RKO (cell line): ENCODE data around the gene TBCCD1.
"Not testable (repeated sequence)": the region's sequence is repeated elsewhere in the genome, so short reads cannot be mapped to it uniquely, and the experiment has no call there.

Source experiments
- DNase-seq: peaks from one replicate; pipeline ENCODE4 v3.0.0-alpha.2; 2016; ENCODE audit warnings: low spot score

TBCCD1 gene

GRCh38 chr3:186549497-186549896, 17.6 kb downstream of the TBCCD1 start:
- no peak for DNase-seq

- DNase-seq: no peak
These were observed 22.9 kb downstream of the TBCCD1 start, which contains the start of gene CRYGS for GRCh38 chr3:186544281-186544680. Gene CRYGS (minus strand): TSS chr3:186544380. CDS start chr3:186544326, 54 bp downstream.

DNA sequence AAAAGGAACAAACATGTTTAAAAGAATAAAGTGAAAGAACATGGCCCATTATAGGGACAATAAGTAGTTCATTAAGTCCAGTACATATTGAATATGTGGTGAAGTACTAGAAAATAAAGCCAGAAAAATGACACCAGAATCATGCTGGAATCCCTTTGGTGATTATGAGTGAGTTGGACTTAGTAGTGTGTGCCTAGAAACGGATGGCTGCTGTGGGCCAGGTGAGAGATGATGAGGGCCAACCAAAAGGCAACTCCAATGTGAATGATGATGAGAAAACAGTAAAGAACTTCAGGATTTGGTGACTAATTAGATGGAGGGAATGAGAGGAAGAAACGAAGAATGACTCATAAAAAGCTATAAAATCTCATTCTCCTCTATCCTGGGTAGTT, 26.3 kb downstream of the TBCCD1 start:
- DNase-seq: peak; percentile 49

GRCh38 chr3:186540221-186540834, 26.8 kb downstream of the TBCCD1 start:
- DNase-seq: peak; percentile 78

GRCh38 chr3:186538779-186539178, 28.4 kb downstream of the TBCCD1 start:
- DNase-seq: no peak

- DNase-seq: no peak
These were observed 30.0 kb downstream of the TBCCD1 start for GRCh38 chr3:186536883-186537844.

- DNase-seq: no peak
These were observed 32.9 kb downstream of the TBCCD1 start for GRCh38 chr3:186534113-186534669.

DNA sequence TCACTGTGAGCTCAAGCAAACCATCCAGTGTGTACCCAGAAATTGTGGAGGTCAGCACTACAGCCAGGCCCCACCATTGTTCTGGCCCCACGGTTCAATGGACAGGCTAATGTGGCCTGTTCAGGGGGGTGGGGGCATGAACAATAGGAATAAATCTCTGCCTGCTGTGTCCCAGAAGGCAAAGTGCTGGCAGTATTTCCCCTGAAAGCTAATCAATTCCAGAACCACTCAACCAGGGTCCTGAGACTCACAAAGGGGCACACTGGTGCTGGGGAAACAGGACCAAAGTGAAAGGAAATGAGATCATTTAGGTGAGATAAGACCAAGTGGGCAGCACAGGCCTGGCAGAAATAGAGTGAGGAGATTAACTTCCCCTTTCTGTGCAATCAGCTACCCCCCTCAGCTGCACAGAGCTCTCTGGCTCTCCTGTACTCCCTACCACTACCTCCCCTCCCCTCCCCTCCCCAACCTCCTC, 34.5 kb downstream of the TBCCD1 start:
- no peak for DNase-seq

DNA sequence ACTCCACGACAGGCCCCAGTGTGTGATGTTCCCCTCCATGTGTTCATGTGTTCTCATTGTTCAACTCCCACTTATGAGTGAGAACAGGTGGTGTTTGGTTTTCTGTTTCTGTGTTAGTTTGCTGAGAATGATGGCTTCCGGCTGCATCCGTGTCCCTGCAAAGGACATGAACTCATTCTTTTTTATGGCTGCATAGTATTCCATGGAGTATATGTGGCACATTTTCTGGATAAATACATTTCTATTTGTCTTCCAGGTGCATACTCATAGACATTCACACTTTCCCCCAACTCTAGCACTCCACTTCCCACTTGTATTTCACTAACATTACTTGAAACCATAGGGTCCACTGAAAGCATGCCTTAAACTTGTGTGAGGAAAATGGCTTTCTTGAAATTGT, 35.4 kb downstream of the TBCCD1 start:
- DNase-seq: not testable (repeated sequence)

DNA sequence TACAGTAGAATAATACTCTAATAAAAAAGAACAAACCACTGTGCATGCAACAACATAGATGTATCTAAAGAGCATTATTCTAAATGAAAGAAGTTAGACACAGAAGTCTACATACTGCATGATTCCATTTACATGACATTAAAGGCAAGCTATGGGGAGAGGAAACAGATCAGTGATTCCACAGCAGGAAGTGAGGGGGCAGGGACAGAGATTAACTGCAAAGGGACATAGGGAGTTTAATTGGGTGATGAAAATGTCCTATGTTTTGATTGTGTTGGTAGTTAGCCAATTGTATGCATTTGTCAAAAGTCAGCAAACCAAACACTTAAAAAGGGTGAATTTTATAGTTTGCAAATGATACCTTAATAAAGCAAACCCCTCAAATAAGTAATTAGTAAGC, 36.7 kb downstream of the TBCCD1 start:
- no peak for DNase-seq

DNA sequence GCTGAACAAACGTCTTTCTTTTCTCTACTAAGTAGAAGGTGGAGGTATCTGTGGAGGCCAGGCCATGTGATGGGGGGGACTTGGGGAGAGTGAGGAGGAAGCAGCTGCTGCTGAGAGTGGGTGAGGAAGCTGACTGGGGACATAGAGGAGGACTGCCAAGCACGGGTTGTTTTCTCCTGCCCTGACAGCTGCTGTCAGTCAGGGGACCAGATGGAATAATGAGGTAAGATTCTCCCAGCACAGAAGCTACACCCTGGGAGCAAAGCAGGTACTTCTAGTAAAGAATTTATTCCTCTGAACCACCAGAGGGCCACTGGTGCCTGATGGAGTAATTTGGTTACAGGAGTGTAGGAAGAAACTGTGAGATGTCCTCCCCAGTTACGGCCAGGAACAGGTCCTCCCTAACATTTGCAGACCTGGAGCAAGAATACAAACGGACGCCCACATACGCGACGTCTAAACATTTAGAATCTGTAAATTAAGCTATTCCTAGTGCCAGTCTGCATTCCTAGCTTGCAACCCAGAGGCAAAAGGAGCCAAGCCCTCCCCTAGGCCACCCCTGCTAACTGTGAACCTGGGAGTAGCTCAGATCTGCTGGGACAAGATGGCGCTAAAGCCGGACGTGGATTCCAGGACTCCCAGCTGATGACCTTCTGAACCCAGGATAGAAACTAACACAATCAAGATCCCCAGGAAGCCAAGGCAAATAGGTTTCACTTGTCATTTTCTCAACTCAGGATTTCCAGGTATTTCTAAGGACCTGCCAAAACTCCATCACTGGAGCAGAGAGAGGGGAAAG, 37.7 kb downstream of the TBCCD1 start:
- no peak for DNase-seq

- DNase-seq: no peak
These were observed 40.9 kb downstream of the TBCCD1 start for GRCh38 chr3:186526256-186526606.

DNA sequence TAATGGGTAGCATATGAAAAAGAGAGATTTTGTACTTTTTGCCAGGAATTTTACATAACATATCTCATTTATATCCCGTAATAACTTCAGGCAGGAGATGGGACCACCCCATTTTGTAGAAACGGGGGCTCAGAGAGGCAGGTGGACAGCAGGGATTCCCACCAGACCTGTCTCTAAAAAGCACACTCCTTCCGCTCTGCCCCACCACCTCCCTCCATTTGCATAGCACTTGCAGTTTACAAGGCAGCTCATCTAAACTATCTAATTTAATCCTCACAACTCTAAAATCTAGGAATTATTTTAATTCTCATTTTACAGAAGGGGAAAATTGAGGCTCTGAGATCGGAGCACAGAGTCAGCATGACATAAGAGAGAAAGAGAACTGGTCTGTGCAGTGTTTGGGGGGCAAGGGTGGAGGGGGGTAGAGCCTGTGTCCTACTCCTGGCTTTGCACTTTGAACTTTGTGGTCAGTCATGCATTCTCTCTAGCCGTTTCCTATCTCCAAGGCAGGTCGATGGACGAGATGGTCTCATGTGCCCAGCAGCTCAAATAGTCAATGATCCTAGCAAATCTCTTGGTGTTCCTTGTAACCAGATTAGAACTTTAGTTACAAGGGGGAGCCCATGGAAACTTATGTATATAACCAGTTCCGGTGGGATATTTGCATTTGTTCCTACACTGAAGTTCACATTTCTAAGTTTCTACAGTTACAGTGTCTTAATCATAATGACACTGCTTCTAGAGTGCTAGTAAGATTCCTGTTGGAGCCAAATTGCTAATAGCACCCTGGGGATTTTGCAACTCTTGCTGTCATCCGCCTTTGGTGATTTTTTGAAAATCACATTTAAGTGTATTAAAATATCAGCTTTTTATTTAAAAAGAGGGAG, 41.5 kb downstream of the TBCCD1 start:
- no peak for DNase-seq

- DNase-seq: no peak
These were observed 42.5 kb downstream of the TBCCD1 start for GRCh38 chr3:186524616-186525015.

GRCh38 chr3:186523434-186523833, 43.7 kb downstream of the TBCCD1 start:
- DNase-seq: no peak

DNA sequence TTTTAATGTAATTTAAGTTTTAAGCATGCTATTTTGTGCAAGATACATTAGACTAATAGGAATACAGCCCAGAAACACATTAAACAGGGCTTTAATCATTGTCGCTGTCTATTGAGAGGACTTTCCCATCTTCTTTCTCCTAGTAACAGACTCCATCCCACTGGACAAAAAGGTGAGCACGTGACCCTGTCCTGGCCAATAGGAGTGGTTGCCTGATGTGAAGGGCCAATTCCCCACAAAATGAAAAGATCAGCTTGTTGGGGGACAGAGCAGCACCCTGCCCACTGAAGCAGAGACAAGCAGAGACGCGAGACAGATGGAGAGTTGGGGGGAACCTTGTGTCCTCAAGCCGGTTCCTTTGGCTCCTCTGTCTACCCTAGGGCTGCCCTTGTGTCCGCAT, 44.1 kb downstream of the TBCCD1 start:
- DNase-seq: no peak

- no peak for DNase-seq
These were observed 45.9 kb downstream of the TBCCD1 start for GRCh38 chr3:186520957-186521842.

GRCh38 chr3:186520431-186520830, 46.7 kb downstream of the TBCCD1 start:
- DNase-seq: no peak

DNA sequence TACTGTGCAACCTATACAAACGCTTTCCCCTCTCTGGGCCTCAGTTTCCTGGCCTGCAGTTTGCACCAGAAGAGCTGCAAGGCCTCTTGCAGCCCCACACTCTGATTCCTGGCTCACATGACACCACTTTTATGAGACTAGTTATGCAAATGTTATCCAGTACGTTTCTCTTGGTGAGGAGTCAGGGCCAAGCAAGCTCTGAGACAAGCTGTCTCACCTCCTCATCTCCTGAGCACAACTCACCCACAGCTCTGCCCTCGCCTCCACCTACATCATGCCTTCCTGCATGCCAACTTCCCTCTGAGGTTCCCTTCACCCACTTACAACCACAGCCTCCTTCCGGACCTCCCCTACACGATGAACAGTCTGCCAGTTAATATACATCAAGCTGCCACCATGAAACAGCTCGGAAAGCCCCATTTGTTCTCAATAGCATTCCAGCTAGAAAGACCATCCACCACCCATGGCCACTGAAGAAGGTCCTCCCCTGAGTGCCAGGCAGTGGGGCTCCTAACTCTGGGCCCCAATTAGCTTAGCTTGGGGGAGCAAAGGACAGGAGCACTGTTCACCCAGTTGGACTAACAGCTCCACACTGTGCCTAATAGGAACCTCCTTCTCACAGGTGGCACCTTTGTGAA, 48.0 kb downstream of the TBCCD1 start:
- DNase-seq: no peak

GRCh38 chr3:186517218-186517617, 49.9 kb downstream of the TBCCD1 start:
- no peak for DNase-seq
